ENCODE results near the gene RNASEH1. TPM values are rescaled to one million over a fixed set of nuclear protein-coding genes. Genes with fewer than 3 reads are reported as not detected.
"Not testable (repeated sequence)": the region's sequence is repeated elsewhere in the genome, so short reads cannot be mapped to it uniquely, and the experiment has no call there.

Gene RNASEH1
- polyA plus RNA-seq, 1 donor, result 20.2 TPM

DNA sequence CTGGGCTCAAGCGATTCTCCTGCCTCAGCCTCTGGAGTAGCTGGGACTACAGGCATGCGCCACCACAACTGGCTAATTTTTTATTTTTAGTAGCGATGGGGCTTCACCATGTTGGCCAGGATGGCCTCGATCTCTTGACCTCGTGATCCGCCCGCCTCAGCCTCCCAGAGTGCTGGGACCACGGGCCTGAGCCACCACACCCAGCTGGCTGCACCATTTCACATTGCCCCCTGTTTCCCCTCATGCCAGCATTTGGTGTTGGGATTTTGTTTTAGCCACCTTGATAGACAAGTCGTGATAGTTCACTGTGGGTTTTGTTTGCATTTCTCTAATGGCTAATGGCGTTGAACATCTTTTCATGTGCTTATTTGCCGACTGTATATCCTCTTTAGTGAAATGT, 31.0 kb upstream of the RNASEH1 start:
- DNase-seq, result no peak

DNA sequence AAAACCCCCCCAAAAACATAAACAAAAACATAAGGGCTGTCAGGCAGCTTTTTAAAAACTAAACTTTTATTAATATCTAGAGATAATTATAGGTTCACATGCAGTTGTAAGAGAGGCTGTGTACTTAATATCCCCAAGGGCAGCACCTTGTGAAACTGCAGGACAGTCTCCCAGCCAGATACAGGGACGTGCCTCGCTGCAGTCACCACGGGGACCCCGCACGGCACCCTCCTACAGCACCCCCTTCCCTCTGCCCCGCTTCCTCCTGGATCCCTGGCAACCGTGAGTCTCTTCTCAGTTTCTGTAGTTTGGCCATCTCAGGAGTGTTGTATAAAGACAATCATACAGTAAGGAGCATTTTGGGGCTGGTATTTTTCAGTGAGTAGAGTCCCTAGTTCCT, 30.0 kb upstream of the RNASEH1 start:
- DNase-seq, result no peak

DNA sequence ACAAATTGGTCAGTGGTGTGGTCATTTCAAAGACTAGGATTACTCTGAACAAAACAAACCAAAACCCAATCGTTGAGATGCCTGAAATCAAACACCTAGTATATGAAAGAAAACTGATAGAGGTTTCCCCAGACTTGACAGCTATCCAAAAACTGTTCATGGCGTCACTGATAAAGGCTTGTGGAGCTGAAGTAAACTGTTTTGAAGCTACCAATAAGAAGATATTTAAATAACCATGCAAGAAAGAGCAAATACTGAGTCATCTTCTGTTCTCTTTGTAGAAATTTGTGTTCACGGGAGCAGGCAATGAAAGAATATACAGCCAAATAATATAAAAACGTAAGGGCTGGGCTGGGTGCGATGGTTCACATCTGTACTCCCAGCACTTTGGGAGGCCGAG, 29.3 kb upstream of the RNASEH1 start:
- no peak for DNase-seq

DNA sequence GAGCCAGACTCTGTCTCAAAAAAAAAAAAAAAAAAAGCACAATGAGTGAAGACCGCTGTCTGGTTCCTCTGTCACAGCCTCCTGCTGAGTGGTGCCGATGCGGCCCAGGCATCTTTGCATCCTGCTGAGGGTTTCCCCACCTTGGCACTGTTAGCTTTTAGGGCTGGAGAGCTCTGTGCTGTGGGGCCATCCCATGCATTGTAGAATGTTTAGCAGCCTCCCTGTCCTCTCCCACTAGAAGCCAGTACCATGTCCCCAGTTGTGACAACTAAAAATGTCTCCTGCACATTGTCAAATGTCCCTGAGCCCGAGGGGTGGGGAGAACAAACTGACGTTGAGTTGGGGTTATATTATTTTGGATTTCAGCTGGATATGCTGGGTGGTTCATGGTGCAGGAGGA, 28.9 kb upstream of the RNASEH1 start:
- no peak for DNase-seq

DNA sequence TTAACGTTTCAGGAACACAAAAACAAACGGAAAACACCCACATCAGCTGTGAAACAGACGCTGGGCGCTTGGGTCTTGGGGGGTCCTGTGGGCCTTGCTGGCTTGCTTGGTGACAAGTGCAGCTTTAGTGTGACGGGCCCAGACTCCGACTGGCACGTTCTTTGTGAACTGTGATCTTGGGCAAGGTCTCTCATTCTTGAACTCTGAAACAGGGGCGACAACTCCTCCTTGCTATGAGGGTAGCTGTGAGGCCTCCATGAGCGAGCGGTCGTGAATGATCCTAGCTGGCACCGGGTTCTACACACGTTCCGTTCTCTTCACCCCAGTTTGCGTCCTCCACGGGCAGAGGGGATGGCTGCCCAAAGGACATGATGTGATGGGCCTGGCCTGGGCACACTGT, 28.1 kb upstream of the RNASEH1 start:
- DNase-seq, result no peak

DNA sequence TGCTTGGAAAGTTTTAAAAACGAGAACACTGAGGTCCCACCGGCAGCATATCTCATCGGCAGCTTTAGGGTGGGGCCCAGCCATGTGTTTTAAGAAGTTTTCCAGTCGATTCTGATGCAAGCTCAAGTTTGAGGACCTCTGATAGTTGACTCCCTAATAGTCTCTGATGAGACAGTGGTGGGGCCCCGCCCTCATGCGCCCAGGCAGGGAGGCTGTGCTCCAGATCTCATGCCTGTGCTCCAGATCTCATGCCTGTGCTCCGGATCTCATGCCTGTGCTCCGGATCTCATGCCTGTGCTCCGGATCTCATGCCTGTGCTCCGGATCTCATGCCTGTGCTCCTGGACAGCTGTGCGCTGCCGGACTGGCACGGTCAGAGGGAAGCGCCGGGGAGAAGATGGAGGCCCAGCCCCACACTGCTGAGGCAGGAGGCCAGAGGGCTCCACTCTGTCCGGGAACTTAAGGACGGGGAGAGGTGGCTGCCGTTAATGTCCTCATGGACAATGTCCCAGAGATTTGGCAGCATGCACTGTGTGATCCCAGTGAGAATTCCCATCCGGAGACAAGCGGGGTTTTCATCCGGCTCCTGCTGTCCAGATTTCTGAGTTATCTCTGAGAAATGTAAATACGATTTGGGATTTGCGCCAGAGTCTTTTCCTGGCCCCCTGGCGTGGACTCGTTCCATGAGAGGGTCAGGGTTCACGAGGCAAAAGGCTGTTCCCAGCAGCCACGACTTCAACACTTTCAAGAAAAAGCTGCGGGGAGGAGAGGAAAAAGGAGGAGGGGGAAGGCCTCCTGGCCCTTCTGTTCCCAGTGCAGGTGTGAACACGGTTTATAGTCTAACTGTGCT, 27.4 kb upstream of the RNASEH1 start:
- peak; percentile 61 for DNase-seq

DNA sequence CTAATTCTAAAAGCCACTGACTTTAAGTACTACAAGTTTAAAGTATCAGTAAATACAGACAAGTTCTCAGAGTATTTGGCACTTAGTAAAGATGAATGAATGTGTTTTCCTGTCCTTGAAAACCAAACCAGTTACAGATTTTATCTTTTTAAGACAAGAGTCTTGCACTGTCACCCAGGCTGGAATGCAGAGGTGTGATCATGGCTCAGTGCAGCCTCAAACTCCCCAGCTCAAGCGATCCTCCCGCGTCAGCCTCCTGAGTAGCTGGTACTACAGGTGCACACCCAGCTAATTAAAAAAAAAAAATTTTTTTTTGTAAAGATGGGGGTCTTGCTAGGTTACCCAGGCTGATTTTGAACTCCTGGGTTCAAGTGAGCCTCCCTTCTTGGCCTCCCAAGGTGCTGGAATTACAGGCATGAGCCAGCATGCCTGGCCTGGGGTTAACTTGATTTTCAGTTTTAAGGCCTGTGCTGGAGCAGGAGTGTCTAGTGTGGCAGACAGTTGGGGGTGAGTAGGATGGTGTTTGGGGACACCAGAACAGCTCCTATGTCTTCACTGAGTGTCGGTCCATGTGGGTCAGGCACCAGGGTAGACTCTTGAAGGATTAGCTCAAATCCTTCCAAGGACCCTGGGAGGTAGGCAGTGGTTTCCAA, 26.6 kb upstream of the RNASEH1 start:
- DNase-seq, result no peak

DNA sequence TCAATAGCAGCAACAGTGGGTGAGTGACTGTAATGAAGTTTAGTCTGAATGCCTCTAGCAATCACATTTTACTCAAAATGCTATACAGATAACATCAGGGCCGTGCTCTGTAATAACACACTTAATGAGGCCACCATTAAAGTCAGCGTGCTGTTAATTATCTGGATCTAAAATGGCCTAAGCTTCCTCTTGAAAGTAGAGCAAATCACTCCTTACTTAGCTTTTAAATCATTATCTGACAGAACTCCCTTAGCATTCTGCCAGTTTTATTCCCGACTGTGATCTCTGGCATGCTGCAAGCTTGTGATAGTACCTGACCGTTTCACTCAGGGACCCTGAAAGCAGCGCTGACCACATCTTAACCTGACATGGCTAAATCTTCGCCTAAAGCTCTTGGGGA, 25.9 kb upstream of the RNASEH1 start:
- DNase-seq, result no peak

DNA sequence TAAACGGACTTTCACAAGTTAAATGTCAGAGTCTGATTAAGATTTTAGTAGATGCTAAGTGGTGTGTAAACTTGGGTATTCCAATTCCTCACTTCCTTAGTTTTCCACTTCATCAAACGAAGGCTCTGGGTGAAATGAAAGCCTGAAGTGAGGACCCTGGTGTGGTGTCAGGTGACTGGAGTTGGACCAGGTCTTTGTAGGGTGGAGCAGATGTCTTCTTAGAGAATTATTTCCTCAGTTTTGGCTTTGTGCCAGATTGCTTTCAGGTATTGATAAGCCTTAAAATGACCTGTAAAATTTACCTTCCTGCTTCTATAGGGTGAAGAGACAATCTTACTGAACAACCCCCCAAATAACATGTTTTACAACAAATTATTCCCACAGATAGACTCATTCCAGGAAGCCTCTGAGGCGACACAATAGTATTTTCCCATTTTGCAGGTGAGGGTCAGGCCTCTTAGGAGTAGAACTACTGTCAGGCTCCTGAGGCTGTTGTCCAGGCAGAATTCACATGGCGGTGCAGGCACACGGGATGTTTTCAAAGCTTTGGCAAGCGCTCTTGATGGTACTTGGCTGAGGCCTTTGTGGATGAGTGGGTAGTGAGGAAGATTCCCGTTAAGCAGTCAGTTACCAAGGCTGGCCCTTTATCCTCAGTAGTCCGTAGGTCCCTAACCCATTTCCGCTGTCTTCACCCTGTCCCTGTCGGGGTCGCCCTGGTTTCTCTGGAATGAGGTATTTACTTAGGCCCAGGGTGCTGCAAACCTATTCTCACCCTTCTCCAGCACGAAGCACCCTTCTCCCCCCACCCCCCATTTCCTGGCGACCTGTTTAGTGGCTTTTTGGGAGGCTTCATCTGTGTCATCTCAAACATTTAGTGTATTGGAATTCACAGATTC, 23.5 kb upstream of the RNASEH1 start:
- no peak for DNase-seq

DNA sequence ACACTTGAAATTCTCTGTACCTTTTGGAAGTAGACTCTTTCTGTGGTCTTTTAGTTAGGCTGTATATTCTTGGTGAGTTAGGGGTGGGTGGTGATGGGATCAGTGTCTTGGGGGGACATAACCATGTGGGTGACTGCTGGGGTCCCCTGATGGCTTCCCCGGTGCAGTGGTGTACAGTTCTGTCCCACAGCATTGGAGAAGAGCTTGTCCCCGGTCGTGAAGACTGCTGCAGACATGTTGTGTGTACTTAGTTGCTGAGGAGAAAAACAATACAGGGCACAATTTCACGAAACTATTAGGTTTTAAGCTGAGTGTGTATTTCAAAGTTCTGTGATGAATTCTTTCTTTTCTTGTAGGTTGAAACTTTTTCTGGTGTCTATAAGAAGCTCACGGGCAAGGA, 22.3 kb upstream of the RNASEH1 start:
- no peak for DNase-seq

DNA sequence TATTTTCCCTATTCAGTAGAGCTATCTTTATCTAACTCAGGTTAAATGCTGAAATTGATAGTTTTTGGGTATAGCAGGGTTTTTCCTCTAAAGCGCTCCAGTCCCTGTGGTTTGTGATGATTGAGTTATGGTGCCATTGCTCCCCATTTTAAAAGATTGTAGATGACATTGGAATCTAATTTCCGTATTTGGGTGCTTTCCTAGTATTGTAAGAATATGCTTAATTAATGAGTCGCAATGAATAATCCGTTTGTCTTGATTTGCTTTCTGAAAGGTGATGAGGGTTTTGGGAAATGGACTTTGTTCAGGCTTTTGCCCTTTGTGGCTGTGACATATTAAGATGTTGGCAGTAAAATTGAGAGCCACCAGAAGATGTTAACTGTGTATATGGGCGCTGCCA, 20.9 kb upstream of the RNASEH1 start:
- DNase-seq, result no peak

DNA sequence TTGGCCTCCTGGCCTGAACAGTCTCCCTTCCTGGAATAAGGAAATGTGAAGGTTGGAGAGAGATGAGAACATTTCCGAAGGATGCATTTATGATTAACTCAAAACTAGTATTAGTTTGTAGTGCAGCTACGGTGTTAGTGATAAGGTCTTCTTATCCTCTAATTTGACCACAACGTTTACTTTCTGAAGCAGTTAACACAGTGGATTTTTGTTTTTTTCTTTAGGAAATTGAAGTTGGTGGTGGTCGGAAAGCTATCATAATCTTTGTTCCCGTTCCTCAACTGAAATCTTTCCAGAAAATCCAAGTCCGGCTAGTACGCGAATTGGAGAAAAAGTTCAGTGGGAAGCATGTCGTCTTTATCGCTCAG, 18.1 kb upstream of the RNASEH1 start:
- DNase-seq, result not testable (repeated sequence)

DNA sequence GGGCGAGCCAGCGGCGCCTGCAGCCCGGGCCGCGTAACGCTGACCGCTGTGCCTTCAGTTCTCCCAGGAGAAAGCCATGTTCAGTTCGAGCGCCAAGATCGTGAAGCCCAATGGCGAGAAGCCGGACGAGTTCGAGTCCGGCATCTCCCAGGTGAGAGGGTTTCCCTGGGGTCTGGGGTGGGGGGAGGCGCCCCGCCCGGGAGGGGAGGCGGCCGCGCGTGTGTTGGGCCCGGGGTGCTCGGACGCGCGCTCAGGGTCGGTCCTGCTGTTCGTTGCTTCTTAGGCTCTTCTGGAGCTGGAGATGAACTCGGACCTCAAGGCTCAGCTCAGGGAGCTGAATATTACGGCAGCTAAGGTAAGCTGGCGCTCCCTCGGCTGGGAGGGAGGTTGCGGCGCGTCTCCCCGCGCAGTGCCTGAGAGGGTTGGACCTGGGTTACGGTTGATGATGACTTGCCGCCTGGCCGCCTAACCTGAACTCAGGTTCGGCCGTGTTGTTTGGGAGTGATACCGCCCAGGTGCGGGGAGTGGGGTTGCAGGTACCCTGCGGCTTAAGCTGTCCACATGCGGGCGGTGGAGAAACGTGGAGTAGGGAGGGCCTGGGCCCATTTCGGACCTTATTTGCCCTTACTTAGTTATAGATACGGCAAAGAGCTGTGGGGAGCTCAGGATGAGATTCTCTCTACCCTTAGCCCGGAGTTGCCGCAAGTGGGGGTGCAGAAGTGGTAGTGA, 17.6 kb upstream of the RNASEH1 start:
- DNase-seq, result peak; percentile 4

DNA sequence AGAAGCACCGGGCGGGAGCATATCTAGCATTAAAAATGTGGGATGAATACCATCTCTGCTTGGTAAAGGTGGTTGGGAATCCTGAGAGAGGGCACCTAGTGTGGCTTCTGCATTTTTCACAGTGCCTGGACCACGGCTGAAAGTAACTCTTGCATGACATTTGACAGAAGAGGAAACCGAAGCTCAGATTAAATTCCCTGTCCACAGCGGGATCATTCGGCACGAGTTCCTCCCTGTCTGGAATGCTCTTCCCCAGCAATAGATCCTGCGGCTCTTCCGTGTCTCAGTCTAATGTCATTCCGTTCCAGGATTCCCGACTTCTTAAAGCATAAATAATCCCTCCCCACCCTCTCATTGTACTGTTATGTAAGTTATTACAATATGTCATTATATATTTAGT, 16.0 kb upstream of the RNASEH1 start:
- no peak for DNase-seq

DNA sequence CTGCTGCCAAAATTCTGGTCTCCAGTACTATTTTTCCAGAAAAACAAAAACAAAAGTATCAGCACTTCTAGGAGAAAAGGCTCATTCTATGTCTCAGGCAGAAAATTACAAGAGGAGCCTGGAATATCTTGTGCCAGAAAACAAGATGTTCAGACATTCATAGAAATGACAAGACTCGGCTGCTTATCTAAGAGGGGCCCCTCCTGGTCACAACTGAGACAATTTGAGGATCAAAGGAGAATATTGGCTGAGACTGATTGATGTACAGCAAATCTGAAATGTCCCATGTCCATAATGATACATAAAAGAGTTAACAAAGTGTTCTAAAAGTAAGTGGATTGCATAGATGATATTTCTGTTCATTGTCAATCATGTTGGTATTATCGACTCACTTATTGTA, 14.5 kb upstream of the RNASEH1 start:
- DNase-seq, result no peak

DNA sequence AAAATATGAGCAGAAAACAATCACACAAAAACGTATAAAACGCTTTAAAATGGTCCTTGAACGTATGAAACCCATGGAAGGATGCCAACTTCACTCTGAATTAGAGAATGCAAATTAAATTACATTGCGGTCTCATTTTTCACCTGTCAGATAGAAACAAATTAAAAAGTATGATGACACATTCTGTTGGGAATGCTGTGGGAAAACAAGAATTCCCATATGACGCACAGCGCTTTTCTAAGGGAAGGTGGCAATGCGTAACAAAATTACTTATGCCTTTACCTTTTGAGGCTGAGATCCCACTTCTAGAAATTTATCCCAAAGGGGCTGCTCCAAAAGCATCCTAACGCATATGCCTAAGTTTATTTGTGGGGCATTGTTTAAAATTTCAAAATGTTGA, 13.2 kb upstream of the RNASEH1 start:
- DNase-seq, result no peak

DNA sequence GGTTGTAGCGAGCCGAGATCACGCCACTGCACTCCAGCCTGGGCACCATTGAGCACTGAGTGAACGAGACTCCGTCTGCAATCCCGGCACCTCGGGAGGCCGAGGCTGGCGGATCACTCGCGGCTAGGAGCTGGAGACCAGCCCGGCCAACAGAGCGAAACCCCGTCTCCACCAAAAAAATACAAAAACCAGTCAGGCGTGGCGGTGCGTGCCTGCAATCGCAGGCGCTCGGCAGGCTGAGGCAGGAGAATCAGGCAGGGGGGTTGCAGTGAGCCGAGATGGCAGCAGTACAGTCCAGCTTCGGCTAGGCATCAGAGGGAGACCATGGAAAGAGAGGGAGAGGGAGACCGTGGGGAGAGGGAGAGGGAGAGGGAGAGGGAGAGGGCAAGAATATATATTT, 11.5 kb upstream of the RNASEH1 start:
- not testable (repeated sequence) for DNase-seq

DNA sequence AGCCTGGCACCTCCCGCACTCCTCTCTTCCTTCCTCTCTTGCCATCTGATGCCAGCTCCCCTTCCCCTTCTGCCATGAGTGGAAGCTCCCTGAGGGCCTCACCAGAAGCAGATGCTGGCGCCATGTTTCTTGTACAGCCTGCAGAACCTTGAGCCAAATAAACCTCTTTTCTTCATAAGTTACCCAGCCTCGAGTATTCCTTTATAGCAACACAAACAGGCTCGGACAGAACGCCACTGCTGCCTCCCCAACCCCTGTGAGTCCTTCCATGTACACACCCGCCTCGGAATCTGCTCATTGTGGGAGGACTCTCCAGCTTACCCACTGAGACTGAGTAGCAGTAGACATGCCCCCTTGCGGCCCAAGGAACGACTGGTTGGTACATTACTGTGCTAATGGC, 8.7 kb upstream of the RNASEH1 start:
- DNase-seq, result no peak

DNA sequence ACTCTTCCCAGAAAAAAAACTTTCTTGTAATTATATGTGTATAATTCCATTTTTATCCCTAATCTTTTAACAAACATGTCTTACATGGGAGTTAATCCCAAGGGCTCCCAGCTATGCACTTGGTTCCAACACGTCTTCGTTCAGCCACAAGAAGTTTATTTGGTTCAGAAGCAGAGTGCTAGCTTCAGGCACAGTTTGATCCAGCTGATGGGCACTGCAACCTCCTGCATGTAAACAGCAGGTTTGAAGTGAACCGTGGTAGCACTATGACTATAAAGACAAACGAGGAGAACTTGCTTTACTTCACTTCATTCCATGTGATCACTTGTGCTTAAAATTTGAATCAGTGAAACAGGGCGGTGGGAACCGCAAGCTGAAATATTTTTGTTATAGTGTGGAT, 7.0 kb upstream of the RNASEH1 start:
- no peak for DNase-seq

DNA sequence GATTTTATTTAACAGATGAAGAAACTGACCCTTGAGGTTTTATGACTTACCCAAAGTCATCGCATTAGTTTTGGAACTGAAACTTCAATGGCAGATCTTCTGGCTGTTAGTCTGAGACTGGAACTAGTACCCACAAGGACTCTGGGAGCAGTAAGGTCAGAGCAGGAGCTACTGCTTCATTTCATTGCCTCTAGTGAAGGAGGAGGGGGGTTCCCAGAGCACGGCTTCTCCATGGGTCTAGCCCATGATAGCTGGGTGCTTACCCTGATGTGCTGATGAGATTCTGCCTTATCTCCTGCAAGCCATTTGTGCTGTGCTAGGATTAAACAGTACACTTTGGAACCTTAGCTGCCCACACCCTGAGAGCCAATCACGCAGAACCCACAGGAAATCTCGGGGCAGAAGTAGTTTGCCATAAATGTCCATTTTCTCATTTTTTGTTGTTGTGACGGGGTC, 5.4 kb upstream of the RNASEH1 start:
- DNase-seq, result no peak

DNA sequence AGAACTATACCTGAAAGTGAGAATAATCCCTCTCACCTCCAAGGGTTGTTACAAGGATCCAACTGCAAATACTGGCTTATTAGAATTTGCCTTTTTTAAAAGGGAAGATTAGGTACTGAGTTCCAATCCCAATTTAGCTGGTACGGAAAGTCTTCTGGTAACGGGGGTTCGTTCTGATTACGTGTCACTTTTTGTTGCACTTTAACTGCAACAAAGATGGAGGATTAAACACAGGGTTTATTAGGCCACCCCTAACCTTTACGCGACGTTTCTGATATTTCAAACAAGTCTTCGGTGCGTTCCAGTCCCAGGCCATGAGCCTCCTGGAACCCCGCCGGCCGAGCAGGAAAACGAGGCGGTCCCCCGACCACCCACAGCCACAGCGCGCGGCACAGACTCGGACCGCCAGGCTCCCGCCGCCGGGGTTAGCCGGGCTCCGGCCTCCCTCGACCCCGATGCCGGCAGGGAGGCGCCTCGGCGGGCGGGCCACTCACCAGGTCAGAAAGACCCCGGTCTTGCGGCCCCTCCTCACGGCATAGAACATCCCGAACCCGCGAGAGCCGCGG, 411 bp downstream of the RNASEH1 start:
- no peak for DNase-seq

DNA sequence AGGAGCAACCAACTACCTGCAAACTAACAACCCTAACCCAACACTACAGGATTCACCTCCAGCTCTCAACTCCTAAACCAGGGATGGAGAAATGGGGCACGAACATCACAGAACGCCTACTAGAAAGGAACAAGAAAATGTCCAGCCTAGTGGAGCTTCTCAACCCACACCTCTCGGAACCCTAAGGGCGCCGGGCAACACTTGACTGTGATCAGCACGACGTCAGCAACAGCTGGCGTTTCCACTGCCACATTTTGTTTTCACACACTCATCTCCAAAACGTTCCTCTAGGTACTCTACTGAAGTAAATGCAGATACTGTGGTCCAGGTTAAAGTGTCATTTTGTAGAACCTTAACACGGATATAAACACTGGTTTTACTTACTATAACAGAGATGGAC, 4.2 kb downstream of the RNASEH1 start:
- no peak for DNase-seq

Data from hindlimb muscle (tissue), 1 donor.